Glomerular visceral epithelial cell (primary cell): ENCODE data around the gene ASB18.
A peak's percentile ranks its signal among the peaks of the same experiment; 100 is the strongest.
"Not testable (repeated sequence)": the region's sequence is repeated elsewhere in the genome, so short reads cannot be mapped to it uniquely, and the experiment has no call there.

ENCODE experiments used
- DNase-seq: peaks from one replicate; pipeline ENCODE4 v3.0.0-alpha.2; 2016; ENCODE audit errors: extremely low spot score

Gene ASB18

GRCh38 chr2:236286873-236287545 is 22.8 kb upstream of the ASB18 start:
- peak; percentile 78 for DNase-seq

- no peak for DNase-seq
These were observed 20.0 kb upstream of the ASB18 start for GRCh38 chr2:236284208-236284607.

- no peak for DNase-seq
These were observed 18.2 kb upstream of the ASB18 start for GRCh38 chr2:236282406-236282805.

DNA sequence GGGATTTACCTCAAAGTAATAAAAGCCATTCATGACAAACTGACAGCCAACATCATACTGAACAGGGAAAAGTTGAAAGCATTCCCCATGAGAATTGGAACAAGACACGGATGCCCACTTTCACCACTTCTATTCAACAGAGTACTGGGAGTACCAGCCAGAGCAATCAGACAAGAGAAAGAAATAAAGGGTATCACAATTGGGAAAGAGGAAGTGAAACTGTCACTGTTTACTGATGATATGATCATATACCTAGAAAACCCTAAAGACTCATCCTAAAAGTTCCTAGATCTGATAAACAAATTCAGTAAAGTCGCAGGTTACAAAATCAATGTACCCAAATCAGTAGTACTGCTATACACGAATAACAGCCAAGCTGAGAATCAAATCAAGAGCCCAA is 17.2 kb upstream of the ASB18 start:
- no peak for DNase-seq

DNA sequence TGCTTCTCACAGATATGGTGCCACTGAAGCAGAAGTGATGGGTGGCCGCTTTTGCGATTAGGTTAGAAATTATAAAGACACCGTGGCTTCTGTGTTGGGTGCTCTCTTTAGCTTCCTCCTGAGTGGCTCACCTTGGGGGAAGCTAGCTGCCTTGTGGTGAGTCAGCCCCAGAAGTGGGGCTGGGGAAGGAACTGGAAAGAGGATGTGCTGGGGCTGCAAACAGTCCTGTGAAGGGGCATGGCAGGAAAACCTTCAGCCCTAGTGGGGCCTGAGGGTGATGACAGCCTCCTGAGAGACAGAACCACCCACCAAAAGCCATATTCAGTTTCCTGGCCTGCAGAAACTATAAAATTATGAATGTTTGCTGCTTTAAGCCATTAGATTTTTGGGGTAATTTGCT is 8.9 kb upstream of the ASB18 start:
- DNase-seq, result peak; percentile 16

GRCh38 chr2:236271851-236272250 is 7.6 kb upstream of the ASB18 start:
- DNase-seq, result no peak

DNA sequence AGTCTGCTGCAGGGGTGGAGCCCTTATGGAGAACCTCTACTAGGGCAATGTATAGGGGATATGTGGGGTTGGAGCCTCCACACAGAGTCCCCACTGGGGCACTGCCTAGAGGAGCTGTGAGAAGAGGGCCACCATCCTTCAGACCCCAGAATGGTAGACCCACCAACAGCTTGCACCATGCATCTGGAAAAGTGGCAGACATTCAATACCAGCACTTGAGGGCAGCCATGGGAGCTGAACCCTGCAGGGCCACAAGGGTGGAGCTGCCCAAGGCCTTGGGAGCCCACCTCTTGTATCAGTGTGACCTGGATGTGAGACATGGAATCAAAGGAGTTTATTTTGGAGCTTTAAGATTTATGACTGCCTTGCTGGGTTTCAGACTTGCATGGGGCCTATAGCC is 5.7 kb upstream of the ASB18 start:
- DNase-seq, result not testable (repeated sequence)

DNA sequence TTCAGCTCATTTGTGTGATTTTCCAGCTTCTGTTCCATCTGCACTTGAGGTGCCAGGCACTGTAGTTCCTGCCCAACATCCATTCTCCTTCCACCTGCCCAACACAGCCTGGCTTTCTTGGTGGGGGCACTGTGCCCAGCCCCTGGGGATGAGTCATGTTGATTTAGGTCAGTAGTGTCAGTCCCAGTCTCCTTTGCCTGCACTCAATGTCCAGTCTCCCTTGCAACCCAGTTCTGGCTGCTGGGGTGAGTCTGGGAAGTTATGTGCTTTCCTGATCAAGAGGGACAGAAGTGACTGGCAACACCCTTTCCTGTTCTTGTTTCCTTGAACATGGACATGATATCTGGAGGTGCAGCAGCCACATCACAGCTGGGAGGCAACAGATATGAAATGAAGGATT is 1.5 kb upstream of the ASB18 start:
- no peak for DNase-seq

DNA sequence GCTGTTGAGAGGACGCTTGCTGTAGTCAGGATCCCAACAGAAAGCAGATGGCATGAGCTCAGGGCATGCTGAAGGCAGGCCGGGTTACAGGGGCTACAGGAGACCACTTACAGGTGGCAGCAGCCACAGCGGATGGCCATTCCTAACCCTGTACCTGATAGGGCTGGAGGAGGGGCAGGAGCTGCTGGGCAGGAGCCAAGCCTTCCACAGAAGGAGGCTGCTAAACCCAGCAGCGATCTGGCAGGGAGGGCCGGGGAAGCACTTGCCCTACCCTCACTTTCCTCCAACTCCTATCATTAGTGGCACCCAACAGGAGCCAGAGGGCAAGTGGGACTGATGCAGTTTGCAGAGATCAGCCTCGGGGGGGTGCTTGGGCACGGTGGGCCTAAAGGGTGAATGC is 2.0 kb downstream of the ASB18 start:
- no peak for DNase-seq

DNA sequence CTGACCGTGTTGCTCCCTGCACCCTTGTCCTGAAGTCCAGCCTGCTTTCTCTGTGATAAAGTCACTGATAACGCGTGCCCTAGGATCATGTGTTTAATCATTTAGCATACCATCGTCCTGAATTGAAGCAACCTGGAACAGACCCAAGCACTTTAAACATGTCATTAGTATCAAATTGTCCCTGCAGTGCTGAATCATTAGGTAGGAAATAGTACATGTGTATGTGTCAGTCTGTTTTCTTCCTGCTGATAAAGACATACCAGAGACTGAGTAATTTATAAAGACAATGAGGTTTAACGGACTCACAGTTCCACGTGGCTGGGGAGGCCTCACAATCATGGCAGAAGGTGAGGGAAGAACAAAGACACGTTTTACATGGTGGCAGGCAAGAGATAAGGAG is 2.8 kb downstream of the ASB18 start:
- no peak for DNase-seq

DNA sequence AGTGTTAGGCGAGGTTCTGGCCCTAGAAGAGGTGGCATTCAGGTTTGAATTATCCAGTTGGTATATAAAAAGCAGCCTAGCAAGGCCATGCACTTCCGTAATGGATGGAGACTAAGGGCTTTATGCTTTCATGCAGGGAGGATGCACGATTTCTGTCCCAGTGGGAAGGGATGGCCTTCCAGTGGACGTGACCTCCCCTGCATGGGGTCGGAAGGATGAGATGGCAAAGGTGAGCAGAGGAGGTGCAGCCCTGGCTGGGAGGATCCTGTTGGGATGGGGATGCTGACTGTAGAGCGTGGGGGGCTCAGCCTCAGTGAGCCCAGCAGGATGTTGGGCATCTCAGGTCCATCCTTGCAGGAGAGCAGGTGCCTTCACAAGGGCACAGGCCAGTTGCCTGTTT is 4.8 kb downstream of the ASB18 start:
- DNase-seq, result no peak

DNA sequence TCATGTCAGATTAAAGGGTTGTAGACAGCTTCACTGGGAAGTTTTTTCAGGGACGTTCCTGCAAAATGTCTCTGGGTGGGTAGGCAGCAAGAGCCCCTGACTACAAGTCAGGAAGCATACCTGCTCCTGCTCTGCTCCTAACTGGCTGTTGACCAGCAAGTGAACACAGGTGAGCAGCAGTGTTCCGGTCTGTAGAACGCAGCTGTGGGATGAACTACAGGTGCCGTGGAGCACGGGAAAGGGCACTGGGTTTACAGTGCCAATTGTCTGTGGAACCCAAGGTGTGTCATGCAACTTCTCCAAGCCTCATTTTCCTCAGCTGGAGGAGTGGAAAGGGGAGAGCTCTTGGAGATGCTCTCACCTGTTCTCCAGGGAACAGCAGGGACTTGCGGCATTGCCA is 6.6 kb downstream of the ASB18 start:
- no peak for DNase-seq

GRCh38 chr2:236257136-236257535 is 7.1 kb downstream of the ASB18 start:
- DNase-seq, result no peak

- DNase-seq, result no peak
These were observed 7.7 kb downstream of the ASB18 start for GRCh38 chr2:236256366-236256985.

DNA sequence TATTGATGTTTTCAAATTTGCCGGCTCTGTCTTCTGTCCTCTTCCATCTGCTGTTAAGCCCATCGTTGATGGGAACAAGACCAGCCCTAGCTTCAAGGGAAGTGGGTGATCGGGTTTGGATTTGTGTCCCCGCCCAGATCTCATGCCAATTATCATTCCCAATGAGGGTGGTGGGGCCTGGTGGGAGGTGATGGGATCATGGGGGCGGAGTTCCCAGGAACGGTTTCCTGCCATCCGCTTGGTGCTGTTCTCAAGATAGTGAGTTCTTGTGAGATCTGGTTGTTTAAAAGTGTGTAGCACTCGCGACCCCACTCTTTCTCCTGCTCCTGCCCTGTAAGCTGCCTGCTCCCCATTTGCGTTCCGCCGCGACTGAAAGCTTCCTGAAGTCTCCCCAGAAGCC is 9.5 kb downstream of the ASB18 start:
- DNase-seq, result no peak

DNA sequence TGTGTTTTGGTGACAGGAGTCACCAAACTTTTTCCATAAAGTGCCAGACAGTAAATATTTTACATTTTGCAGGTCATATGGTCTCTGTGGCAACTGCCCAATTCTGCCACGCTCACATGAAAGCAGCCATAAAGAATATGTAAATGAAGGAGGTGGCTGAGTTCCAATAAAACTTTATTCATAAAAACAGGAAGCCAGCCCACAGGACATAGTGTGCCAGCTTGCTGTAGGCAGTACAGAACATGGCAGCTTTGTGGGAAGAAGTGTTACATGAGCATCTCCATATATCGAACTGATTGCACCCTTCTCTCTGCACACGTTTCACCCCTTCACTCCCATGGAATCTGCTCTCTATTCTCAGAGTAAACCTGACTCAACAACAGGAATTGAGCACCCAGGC is 10.2 kb downstream of the ASB18 start:
- no peak for DNase-seq

GRCh38 chr2:236252602-236253001 is 11.6 kb downstream of the ASB18 start:
- no peak for DNase-seq

DNA sequence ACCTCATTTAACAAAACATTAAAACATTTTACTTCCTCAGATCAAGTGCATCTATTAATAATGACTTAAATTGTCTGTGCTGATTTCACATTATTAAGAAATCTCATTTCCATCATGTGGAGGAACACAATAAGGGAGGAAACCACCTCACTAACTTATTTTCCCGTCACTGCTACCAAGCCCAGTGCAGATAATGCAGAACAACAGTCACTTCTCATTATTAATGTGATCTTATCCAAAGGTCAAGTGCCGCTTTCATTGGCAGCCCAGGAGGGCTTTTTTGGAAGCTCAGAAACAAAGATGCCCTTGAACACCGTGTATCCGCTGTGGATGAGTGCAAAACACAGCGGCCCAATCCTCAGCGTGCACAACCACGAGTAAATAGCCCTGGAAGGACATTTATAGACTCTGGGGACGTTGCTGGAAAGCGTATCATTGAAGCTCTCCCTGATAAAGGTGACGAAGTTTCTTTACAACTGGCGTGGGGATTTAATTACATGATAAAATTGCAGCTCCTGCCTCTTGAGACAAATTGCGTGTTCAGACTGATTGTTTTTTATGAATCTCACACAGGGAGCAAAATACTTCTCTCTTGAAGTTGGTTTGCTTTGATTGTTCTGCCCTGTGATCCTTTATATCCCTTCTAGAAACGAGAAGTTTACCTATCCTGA is 13.2 kb downstream of the ASB18 start:
- DNase-seq, result no peak

GRCh38 chr2:236250286-236250685 is 13.9 kb downstream of the ASB18 start:
- DNase-seq, result no peak

GRCh38 chr2:236249066-236249465 is 15.1 kb downstream of the ASB18 start:
- DNase-seq, result no peak

DNA sequence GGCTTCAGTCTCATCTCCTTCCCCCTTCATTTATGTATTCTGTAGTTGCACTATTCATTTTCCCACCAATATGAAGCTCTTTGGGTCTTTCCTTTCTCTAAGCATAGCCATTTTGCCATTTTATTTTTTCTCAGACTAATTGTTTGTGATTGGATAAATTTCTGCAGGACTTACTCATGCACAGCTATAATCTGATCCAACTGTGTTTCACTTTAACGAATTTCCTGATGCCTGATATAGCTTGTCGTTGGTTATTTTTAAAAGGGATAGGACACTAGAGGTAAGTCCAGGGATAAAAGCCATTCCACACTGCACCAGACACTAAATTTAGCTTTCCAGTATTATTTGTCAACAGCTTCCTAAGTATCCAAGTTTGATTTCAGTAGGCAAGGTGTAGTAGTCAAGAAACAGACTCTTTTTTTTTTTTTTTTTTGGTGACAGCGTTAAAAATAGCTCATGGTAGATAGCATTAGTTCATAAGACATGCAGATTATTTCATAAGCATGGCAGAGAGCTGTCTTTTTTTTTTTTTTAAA is 17.4 kb downstream of the ASB18 start:
- no peak for DNase-seq

- DNase-seq, result no peak
These were observed 19.9 kb downstream of the ASB18 start for GRCh38 chr2:236244256-236244655.

DNA sequence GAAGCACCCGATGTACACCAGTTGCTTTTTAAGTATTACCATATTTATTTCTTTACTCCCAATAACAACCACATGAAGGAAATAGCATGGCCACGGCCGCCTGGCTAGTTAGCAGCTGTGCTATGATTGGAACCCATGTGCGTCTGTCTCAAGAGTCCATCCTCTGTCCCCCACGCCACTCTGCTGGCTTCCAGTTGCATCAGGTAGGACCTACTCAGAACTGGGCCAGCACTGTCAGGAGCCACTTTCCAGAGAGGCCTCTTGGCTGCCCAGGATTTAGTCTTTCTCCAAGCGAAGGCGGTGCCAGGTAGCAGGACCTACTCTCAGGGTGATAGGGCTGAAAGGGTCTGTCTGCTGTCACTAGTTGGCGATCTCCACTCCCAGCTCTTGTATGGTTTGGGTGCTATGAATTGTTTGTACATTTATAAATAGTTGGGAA is 22.1 kb downstream of the ASB18 start:
- DNase-seq, result no peak
